Measurements from ENCODE around the gene BEND7. TPM values are rescaled to one million over a fixed set of nuclear protein-coding genes. Genes with fewer than 3 reads are reported as not detected.

BEND7 gene
- total RNA-seq, 1 experiment from 2014 or later = 7.6 TPM

GRCh38 chr10:13564576-13564975 is 35.8 kb upstream of the BEND7 start:
- POLR2A ChIA-PET = no interaction called here
- H3K9me3 ChIP-seq (ENCODE audit: control insufficient read depth, insufficient read depth, low read depth, low read length) = no peaks in the 10 kb centered on the region
- in situ Hi-C loops (cut with HindIII; ENCODE audit: low pct_unique_long_range_greater_than_20kb, low sequenced_read_pairs) (no loop called here), intact Hi-C loops (cut with micrococcal nuclease; ENCODE audit: unreplicated experiment) (no loop called here)
- DNase-seq (ENCODE audit: low read depth, low spot score) (no peak), ATAC-seq (no peak)
- H3K4me1 ChIP-seq (ENCODE audit: control insufficient read depth, insufficient read depth, low read length) = no peaks in the 10 kb centered on the region
- BruUV-seq (replicated peaks) = no TSS peak
- no peak overlapping the region for H3K4me3 ChIP-seq (ENCODE audit: low read depth in 2 of 2, low read length in 2 of 2)
- CTCF ChIA-PET = no interaction called here
- TF ChIP-seq POLR2AphosphoS5 (IDR thresholded peaks at IDR 0.05; ENCODE audit: low read depth, low read length) = no peak
- TF ChIP-seq CTCF (IDR thresholded peaks at IDR 0.05) = no peak
- TF ChIP-seq SIN3A (IDR thresholded peaks at IDR 0.05; ENCODE audit: borderline replicate concordance, insufficient read depth, low read depth, low read length) = no peak
- TF ChIP-seq REST (IDR thresholded peaks at IDR 0.05; ENCODE audit: insufficient read depth in 1 of 2, low read depth in 2 of 2, low read length in 1 of 2) = no peak
- no peak for TF ChIP-seq TCF7L2 (IDR thresholded peaks at IDR 0.05; ENCODE audit: low read depth, low read length)
- H3K27me3 ChIP-seq (ENCODE audit: control insufficient read depth, insufficient read depth, low read length) = no peaks in the 10 kb centered on the region
- no peaks in the 10 kb centered on the region for H3K36me3 ChIP-seq (ENCODE audit: control insufficient read depth, insufficient read depth, low read length)
- H3K27ac ChIP-seq (ENCODE audit: low read length) = no peak overlapping the region

- H3K27me3 ChIP-seq (ENCODE audit: control insufficient read depth, insufficient read depth, low read length) = no peaks in the 10 kb centered on the region
- H3K4me1 ChIP-seq (ENCODE audit: control insufficient read depth, insufficient read depth, low read length) = no peaks in the 10 kb centered on the region
- DNase-seq (ENCODE audit: low read depth, low spot score) (no peak), ATAC-seq (no peak)
- ChIA-PET CTCF (no interaction called here), POLR2A (no interaction called here)
- no TSS peak for BruUV-seq (replicated peaks)
- TF ChIP-seq SIN3A (IDR thresholded peaks at IDR 0.05; ENCODE audit: borderline replicate concordance, insufficient read depth, low read depth, low read length) (no peak), POLR2AphosphoS5 (IDR thresholded peaks at IDR 0.05; ENCODE audit: low read depth, low read length) (no peak), CTCF (IDR thresholded peaks at IDR 0.05) (no peak), TCF7L2 (IDR thresholded peaks at IDR 0.05; ENCODE audit: low read depth, low read length) (no peak), REST (IDR thresholded peaks at IDR 0.05; ENCODE audit: insufficient read depth in 1 of 2, low read depth in 2 of 2, low read length in 1 of 2) (no peak)
- H3K4me3 ChIP-seq (ENCODE audit: low read depth in 2 of 2, low read length in 2 of 2) = no peak overlapping the region
- H3K27ac ChIP-seq (ENCODE audit: low read length) = no peak overlapping the region
- no peaks in the 10 kb centered on the region for H3K36me3 ChIP-seq (ENCODE audit: control insufficient read depth, insufficient read depth, low read length)
- in situ Hi-C loops (cut with HindIII; ENCODE audit: low pct_unique_long_range_greater_than_20kb, low sequenced_read_pairs) (no loop called here), intact Hi-C loops (cut with micrococcal nuclease; ENCODE audit: unreplicated experiment) (no loop called here)
- no peaks in the 10 kb centered on the region for H3K9me3 ChIP-seq (ENCODE audit: control insufficient read depth, insufficient read depth, low read depth, low read length)
These were observed 34.9 kb upstream of the BEND7 start for GRCh38 chr10:13563481-13564445.

Data from Panc1 (cell line).